Measurements from ENCODE around the gene MEAK7.

MEAK7 gene

GRCh38 chr16:84459533-84459894 lies 44.9 kb downstream of the MEAK7 start:
- no peak for DNase-seq (ENCODE audit: low read depth)
- no peak for TF ChIP-seq CTCF (conservative IDR thresholded peaks at IDR 0.05; ENCODE audit: low read length)
- no peak overlapping the region for H3K4me3 ChIP-seq (ENCODE audit: low read length)

- no peak for TF ChIP-seq CTCF (conservative IDR thresholded peaks at IDR 0.05; ENCODE audit: low read length)
- no peak overlapping the region for H3K4me3 ChIP-seq (ENCODE audit: low read length)
- no peak for DNase-seq (ENCODE audit: low read depth)
Measured at GRCh38 chr16:84458606-84459532, 45.6 kb downstream of the MEAK7 start.

DNA sequence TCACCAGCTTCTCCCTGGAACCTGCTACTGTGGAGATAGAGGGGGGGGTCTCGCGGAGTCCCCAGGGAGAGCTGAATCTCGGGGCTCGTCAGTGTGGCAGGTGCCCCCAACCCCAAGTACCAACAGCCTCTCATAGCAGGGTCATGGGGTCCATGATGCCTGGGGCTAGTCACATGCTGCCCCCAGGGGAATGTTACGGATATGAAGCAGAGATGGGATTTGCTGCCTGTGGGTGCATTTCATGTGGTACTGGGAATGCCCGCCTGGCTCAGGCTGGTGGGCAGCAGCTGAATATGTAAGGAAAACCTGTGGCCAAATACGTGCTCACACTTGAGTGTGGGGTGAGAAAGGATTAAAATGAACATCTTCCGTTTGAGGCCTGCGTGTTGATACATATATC lies 49.4 kb downstream of the MEAK7 start:
- no peak overlapping the region for H3K4me3 ChIP-seq (ENCODE audit: low read length)
- no peak for DNase-seq (ENCODE audit: low read depth)
- TF ChIP-seq CTCF (conservative IDR thresholded peaks at IDR 0.05; ENCODE audit: low read length), result no peak

Data from AG10803 (cell line).